Trophoblast cell (in vitro differentiated cells and primary cell): ENCODE results near the gene SLC28A3.

Experiments
- DNase-seq, 2 donors: peaks; one replicate each; pipeline ENCODE4 v3.0.0-alpha.2; 2016
- H2AFZ ChIP-seq: 2 replicates; pipeline ENCODE4 v1.6.1; 2013; ENCODE audit warnings: low read length, moderate library complexity, mild to moderate bottlenecking; ENCODE audit not compliant: insufficient read depth, poor library complexity
- H2AK5ac ChIP-seq: 2 replicates; pipeline ENCODE4 v1.6.1; 2013; ENCODE audit warnings: mild to moderate bottlenecking, low read length
- H2BK120ac ChIP-seq: 2 replicates; pipeline ENCODE4 v1.6.1; 2013; ENCODE audit warnings: low read length, mild to moderate bottlenecking, moderate library complexity; ENCODE audit not compliant: insufficient read depth, poor library complexity
- H2BK12ac ChIP-seq: 2 replicates; pipeline ENCODE4 v1.6.1; 2013; ENCODE audit warnings: mild to moderate bottlenecking, low read length, moderate library complexity
- H2BK5ac ChIP-seq: 2 replicates; pipeline ENCODE4 v1.6.1; 2013; ENCODE audit warnings: low read length, low read depth, moderate library complexity, mild to moderate bottlenecking; ENCODE audit not compliant: poor library complexity
- H3K14ac ChIP-seq: 2 replicates; pipeline ENCODE4 v1.6.1; 2013; ENCODE audit warnings: mild to moderate bottlenecking, low read length
- H3K18ac ChIP-seq: 2 replicates; pipeline ENCODE4 v1.6.1; 2013; ENCODE audit warnings: mild to moderate bottlenecking, low read length
- H3K23ac ChIP-seq: 2 replicates; pipeline ENCODE4 v1.6.1; 2013; ENCODE audit warnings: low read length
- H3K27ac ChIP-seq: 2 replicates; pipeline ENCODE4 v1.5.1; 2013; ENCODE audit warnings: low read depth, mild to moderate bottlenecking, inconsistent platforms, low read length, moderate library complexity
- H3K27me3 ChIP-seq: 2 replicates; pipeline ENCODE4 v1.6.1; 2013; ENCODE audit warnings: inconsistent platforms, mild to moderate bottlenecking, low read length, moderate library complexity; ENCODE audit not compliant: insufficient read depth
- H3K36me3 ChIP-seq, 2 experiments: 1 replicate in 1 of 2; 2 replicates in 1 of 2; pipeline ENCODE4 v1.6.1; 2013; ENCODE audit warnings: low read length in 2 of 2, mild to moderate bottlenecking in 2 of 2, moderate library complexity in 1 of 2; ENCODE audit not compliant: insufficient read depth in 2 of 2, control insufficient read depth in 1 of 2
- H3K4ac ChIP-seq: 2 replicates; pipeline ENCODE4 v1.6.1; 2013; ENCODE audit warnings: low read depth, mild to moderate bottlenecking, low read length, moderate library complexity
- H3K4me1 ChIP-seq, 2 experiments: 1 replicate in 1 of 2; 2 replicates in 1 of 2; pipeline ENCODE4 v1.6.1; 2013; ENCODE audit warnings: low read length in 2 of 2, mild to moderate bottlenecking in 2 of 2, moderate library complexity in 1 of 2; ENCODE audit not compliant: insufficient read depth in 2 of 2, control insufficient read depth in 1 of 2
- H3K4me2 ChIP-seq: 2 replicates; pipeline ENCODE4 v1.6.1; 2013; ENCODE audit warnings: inconsistent platforms, mild to moderate bottlenecking, low read length, moderate library complexity
- H3K4me3 ChIP-seq: 2 replicates; pipeline ENCODE4 v1.5.1; 2013; ENCODE audit warnings: mild to moderate bottlenecking, low read depth, low read length, inconsistent platforms
- H3K79me1 ChIP-seq: one replicate; pipeline ENCODE4 v1.6.1; 2013; ENCODE audit warnings: low read length
- H3K79me2 ChIP-seq: 2 replicates; pipeline ENCODE4 v1.6.1; 2013; ENCODE audit warnings: low read length, mild to moderate bottlenecking; ENCODE audit not compliant: control insufficient read depth, insufficient read depth, poor library complexity
- H3K9ac ChIP-seq: 2 replicates; pipeline ENCODE4 v1.6.1; 2013; ENCODE audit warnings: mild to moderate bottlenecking, low read length
- H3K9me3 ChIP-seq: 2 replicates; pipeline ENCODE4 v1.6.1; 2013; ENCODE audit warnings: low read depth, mild to moderate bottlenecking, control low read depth, inconsistent platforms, low read length; ENCODE audit not compliant: insufficient read depth
- H4K12ac ChIP-seq: 2 replicates; pipeline ENCODE4 v1.6.1; 2013; ENCODE audit warnings: low read depth, mild to moderate bottlenecking, low read length, moderate library complexity
- H4K8ac ChIP-seq: 2 replicates; pipeline ENCODE4 v1.6.1; 2013; ENCODE audit warnings: low read depth, mild to moderate bottlenecking, low read length, moderate library complexity
- H4K91ac ChIP-seq: one replicate; pipeline ENCODE4 v1.6.1; 2013; ENCODE audit warnings: low read depth, mild to moderate bottlenecking, low read length, moderate library complexity
- WGBS: extraction: QIAGEN DNeasy Blood & Tissue Kit; methylation state at CpG from one replicate; pipeline ENCODE4 v1.1.7; 2013; ENCODE audit warnings: missing lambda C conversion rate; ENCODE audit not compliant: insufficient read length, insufficient coverage; ENCODE audit errors: extremely low coverage; 5-methylcytosine and 5-hydroxymethylcytosine counted together

SLC28A3 gene

DNA sequence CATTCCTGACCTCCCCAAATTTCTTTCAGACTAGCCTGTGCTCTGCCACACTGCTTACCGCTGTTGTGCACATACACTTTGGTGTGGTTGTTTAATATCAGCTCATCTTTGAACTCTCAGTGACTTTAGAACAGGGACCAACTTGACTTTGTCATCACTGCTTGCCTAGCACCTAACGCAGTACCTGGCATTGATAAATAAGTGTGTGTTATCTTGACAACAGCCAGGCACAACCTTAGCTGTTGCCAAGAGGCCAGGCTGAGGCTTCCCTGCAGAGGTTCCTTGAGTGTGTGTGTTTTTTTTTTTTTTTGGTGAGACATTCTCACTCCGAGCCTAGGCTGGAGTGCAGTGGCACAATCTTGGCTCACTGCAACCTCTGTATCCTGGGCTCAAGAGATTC is 41.0 kb upstream of the SLC28A3 start:
- WGBS = no CpG with 5 or more reads among the region's 3 CpGs
- no peak for DNase-seq

DNA sequence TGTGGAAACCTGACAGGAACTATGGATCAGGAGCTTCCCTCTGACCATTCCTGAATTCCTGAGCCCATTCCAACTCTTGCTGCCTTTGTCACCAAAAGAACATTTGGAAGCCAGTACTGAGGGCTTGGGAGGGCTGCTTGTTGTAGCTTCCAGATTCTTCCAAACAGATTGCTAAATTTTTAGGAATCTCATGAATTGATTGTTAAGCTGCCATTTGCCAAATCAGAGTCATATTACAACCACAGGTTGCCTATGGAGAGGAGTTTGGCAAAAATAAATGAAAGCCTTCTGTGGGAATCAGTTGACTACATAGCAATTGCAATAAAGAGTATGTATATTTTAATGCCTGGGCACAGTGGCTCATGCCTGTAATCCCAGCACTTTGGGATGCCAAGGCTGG is 39.2 kb upstream of the SLC28A3 start:
- H3K18ac ChIP-seq = no peak overlapping the region
- no peaks in the 10 kb centered on the region for H3K27me3 ChIP-seq
- H3K4ac ChIP-seq = no peak overlapping the region
- no peak overlapping the region for H4K91ac ChIP-seq
- H3K4me1 ChIP-seq = peaks cover 2 to 3% of the 10 kb centered on the region in 2 experiments
- no peak for DNase-seq
- H3K79me1 ChIP-seq = no peaks in the 10 kb centered on the region
- H2AFZ ChIP-seq = no peak overlapping the region
- no peak overlapping the region for H3K23ac ChIP-seq
- no peak overlapping the region for H2BK12ac ChIP-seq
- no peak overlapping the region for H2BK120ac ChIP-seq
- no peak overlapping the region for H2AK5ac ChIP-seq
- H4K12ac ChIP-seq = no peak overlapping the region
- H3K9me3 ChIP-seq = no peaks in the 10 kb centered on the region
- H3K14ac ChIP-seq = no peak overlapping the region
- no peak overlapping the region for H3K4me2 ChIP-seq
- no peak overlapping the region for H4K8ac ChIP-seq
- H3K79me2 ChIP-seq = no peaks in the 10 kb centered on the region
- H3K9ac ChIP-seq = no peak overlapping the region
- no peak overlapping the region for H3K27ac ChIP-seq
- no peak overlapping the region for H3K4me3 ChIP-seq
- H3K36me3 ChIP-seq = no peaks in the 10 kb centered on the region
- no peak overlapping the region for H2BK5ac ChIP-seq

More for the DNA sequence above, 41.0 kb upstream of the SLC28A3 start:
- Histone ChIP-seq H3K27me3 (no peaks in the 10 kb centered on the region), H3K4me3 (no peak overlapping the region), H4K12ac (no peak overlapping the region), H2BK120ac (no peak overlapping the region), H3K4me2 (no peak overlapping the region), H4K8ac (no peak overlapping the region), H3K79me1 (no peaks in the 10 kb centered on the region), H3K9me3 (no peaks in the 10 kb centered on the region), H3K18ac (no peak overlapping the region), H2BK12ac (no peak overlapping the region), H3K79me2 (no peaks in the 10 kb centered on the region), H3K23ac (no peak overlapping the region), H3K4ac (no peak overlapping the region), H2BK5ac (no peak overlapping the region), H3K9ac (no peak overlapping the region), H2AK5ac (no peak overlapping the region), H3K14ac (no peak overlapping the region), H3K36me3 (no peaks in the 10 kb centered on the region), H3K4me1 (no peaks in the 10 kb centered on the region), H3K27ac (no peak overlapping the region), H4K91ac (no peak overlapping the region), H2AFZ (no peak overlapping the region)

DNA sequence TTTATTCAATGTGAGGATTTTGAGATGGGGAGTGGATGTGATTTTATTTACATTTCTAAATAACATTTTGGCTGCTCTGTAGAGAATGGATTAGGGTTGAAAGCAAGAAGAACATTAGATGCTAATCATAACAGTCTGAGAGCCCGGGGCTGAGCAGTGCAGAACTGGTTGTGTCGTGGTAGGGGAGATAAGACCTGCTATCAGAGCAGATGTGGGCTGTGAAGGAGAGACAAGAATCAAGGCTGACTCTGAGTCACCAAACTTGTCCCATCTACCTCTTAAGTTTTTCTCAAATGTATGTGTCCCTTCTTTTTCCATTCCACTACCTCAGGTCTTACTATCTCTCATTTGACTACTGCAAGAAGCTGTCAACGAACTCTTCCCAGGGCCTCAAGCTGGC is 35.4 kb upstream of the SLC28A3 start:
- H3K4me3 ChIP-seq = no peak overlapping the region
- DNase-seq = peak; percentile 79 to 89
- H3K79me1 ChIP-seq = no peaks in the 10 kb centered on the region
- H3K9me3 ChIP-seq = no peaks in the 10 kb centered on the region
- H3K36me3 ChIP-seq = no peaks in the 10 kb centered on the region
- H3K79me2 ChIP-seq = no peaks in the 10 kb centered on the region
- H2BK12ac ChIP-seq = no peak overlapping the region
- H2AFZ ChIP-seq = no peak overlapping the region
- no peak overlapping the region for H2BK5ac ChIP-seq
- no peak overlapping the region for H2AK5ac ChIP-seq
- no peak overlapping the region for H3K27ac ChIP-seq
- no peak overlapping the region for H3K4me2 ChIP-seq
- no peak overlapping the region for H3K4ac ChIP-seq
- no peaks in the 10 kb centered on the region for H3K27me3 ChIP-seq
- peaks cover 2 to 3% of the 10 kb centered on the region in 2 experiments for H3K4me1 ChIP-seq
- no peak overlapping the region for H3K18ac ChIP-seq
- no CpG with 5 or more reads among the region's 3 CpGs for WGBS
- no peak overlapping the region for H4K8ac ChIP-seq
- H3K23ac ChIP-seq = no peak overlapping the region
- H4K91ac ChIP-seq = no peak overlapping the region
- H2BK120ac ChIP-seq = no peak overlapping the region
- no peak overlapping the region for H3K9ac ChIP-seq
- no peak overlapping the region for H3K14ac ChIP-seq
- H4K12ac ChIP-seq = no peak overlapping the region

DNA sequence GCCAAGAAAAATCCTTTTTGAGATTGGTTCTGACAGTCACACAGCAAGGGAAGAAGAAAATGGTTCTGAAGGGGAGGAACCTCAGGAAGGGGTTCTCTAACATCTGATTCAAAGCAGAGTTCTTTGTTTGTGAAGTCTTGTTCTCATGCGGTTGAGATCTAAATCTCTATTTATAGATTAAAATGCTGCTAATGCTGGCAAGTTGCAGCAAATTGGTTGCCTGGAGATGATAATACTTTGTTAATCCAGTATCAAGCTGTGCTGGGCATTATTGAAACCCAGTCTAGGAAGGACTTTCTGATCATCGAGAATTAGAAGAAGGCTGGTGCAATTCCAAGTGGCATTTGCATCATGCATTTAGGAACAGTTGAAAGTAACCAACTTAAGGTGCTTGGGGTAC is 34.0 kb upstream of the SLC28A3 start:
- H3K27ac ChIP-seq = no peak overlapping the region
- no peaks in the 10 kb centered on the region for H3K79me2 ChIP-seq
- H3K18ac ChIP-seq = no peak overlapping the region
- no peaks in the 10 kb centered on the region for H3K9me3 ChIP-seq
- H3K14ac ChIP-seq = no peak overlapping the region
- no peak overlapping the region for H3K4me2 ChIP-seq
- WGBS = no CpG with 5 or more reads among the region's 2 CpGs
- no peak overlapping the region for H3K4ac ChIP-seq
- no peak overlapping the region for H2BK120ac ChIP-seq
- H4K91ac ChIP-seq = no peak overlapping the region
- no peak overlapping the region for H2AFZ ChIP-seq
- no peak overlapping the region for H4K12ac ChIP-seq
- no peak overlapping the region for H2AK5ac ChIP-seq
- no peak overlapping the region for H2BK5ac ChIP-seq
- no peak overlapping the region for H3K9ac ChIP-seq
- no peak for DNase-seq
- H3K4me3 ChIP-seq = no peak overlapping the region
- H3K36me3 ChIP-seq = no peaks in the 10 kb centered on the region
- no peak overlapping the region for H4K8ac ChIP-seq
- no peaks in the 10 kb centered on the region for H3K79me1 ChIP-seq
- no peak overlapping the region for H3K23ac ChIP-seq
- H2BK12ac ChIP-seq = no peak overlapping the region
- peaks cover 2 to 3% of the 10 kb centered on the region in 2 experiments for H3K4me1 ChIP-seq
- no peaks in the 10 kb centered on the region for H3K27me3 ChIP-seq
